GM12875 (cell line): ENCODE data around the gene INPP5F.

Source experiments
- H3K4me3 ChIP-seq: one replicate; pipeline ENCODE4 v1.5.1; 2011; ENCODE audit warnings: low read depth, low read length, control low read depth
- TF ChIP-seq, protein P1 (sequence below): IDR thresholded peaks from 2 replicates; pipeline ENCODE4 v1.5.1; 2011; ENCODE audit warnings: low read depth, mild to moderate bottlenecking, control low read depth, inconsistent platforms, low read length, moderate library complexity, borderline replicate concordance; ENCODE audit not compliant: insufficient read depth

The INPP5F gene

DNA sequence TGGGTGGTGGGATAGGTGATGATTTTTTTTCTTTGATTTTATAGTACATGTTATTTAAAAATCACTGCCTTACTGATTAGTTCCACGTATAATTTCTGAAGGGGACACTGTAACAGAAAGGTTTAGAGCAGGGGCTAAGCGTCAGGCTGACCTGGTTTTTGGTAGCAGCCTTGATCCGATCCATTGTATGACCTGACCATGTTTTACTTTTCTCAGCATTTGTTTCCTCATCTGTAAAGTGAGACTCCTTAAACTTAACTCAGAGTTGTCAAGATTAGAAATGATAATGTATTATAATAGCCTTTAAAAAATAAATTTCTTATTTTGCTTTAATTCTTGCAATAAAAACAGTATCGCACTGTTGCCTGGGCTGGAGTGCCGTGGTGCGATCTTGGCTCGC is 23.6 kb downstream of the INPP5F start:
- H3K4me3 ChIP-seq = no peak overlapping the region
- TF ChIP-seq, protein P1, sequence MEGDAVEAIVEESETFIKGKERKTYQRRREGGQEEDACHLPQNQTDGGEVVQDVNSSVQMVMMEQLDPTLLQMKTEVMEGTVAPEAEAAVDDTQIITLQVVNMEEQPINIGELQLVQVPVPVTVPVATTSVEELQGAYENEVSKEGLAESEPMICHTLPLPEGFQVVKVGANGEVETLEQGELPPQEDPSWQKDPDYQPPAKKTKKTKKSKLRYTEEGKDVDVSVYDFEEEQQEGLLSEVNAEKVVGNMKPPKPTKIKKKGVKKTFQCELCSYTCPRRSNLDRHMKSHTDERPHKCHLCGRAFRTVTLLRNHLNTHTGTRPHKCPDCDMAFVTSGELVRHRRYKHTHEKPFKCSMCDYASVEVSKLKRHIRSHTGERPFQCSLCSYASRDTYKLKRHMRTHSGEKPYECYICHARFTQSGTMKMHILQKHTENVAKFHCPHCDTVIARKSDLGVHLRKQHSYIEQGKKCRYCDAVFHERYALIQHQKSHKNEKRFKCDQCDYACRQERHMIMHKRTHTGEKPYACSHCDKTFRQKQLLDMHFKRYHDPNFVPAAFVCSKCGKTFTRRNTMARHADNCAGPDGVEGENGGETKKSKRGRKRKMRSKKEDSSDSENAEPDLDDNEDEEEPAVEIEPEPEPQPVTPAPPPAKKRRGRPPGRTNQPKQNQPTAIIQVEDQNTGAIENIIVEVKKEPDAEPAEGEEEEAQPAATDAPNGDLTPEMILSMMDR = no peak

DNA sequence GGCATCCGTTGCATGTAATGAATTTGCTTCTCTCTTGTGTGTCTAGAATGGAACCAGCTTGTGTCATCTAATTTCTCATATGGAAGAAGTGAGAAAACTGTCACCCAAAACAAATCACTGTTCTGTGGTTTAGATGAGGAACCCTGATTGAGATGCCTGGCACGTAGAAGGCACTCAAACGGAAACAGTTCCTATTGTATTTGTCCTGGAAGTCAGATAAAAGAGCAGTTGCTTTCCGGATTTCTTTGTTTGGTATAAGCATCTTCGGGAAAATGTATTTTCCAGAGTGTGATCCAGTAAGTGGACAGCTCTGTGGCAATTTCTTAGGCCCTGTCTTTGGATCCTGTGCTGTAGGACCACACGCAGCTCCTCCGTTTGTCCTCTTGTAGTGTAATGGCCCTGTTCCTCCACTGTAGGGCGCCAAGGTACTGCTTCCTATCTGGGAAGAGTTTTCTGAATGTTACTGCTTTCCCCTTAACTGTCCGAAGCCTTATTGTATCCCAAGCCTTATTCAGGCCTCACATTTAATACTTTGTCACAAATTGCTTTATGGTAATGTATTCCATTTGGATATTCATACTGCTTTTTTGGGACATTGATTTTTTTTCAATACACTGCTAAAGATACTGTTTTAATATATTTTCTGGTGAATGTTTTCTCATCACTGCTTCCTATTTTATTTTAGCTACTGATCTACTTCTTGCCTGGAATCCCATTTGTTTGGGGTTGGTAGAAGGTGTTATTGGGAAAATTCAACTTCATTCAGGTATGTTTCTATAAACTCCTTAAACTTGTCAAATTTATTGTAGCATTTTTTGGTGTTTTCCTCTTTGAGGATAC is 24.8 kb downstream of the INPP5F start:
- TF ChIP-seq, protein P1 = peak; percentile 90
- H3K4me3 ChIP-seq = no peak overlapping the region

DNA sequence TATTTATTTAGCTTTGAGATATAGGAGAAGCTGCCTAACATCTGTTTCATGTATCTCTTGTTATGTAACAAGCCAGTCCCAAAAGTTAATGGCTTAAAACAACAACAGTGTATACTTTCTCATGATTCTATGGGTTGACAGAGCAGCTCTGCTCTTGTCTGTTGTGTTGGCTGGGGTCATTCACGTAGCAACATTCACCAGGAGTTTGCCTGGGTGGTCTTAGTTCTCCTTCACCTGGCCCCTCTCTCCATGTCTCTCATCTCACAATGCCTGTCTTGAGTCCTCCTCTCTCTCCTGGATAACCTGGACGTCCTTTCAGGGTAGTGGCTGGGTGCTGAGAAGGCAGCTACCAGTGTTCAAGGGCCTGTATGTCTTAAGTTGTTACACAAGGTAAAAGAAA is 27.5 kb downstream of the INPP5F start:
- TF ChIP-seq, protein P1 = no peak
- H3K4me3 ChIP-seq = no peak overlapping the region

DNA sequence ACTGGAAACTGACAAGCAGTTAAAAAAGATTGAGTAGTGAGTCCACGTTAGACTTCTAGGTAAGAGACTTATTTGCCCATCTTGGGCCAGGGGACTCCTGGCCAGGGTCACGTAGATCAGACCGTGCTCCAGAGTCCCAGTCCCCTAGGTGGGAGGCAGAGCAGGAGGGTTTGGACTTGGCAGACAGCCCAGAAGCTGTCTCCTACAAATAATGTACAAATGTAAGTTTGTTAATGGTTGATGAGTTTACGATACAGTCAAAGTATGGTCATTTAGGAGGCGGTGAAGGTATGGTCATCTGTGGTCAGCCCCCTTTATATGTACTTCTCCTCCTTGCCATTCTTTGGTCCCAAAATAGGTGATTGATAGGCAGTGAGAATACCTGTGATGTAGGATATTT is 28.2 kb downstream of the INPP5F start:
- H3K4me3 ChIP-seq = no peak overlapping the region
- TF ChIP-seq, protein P1 = no peak

DNA sequence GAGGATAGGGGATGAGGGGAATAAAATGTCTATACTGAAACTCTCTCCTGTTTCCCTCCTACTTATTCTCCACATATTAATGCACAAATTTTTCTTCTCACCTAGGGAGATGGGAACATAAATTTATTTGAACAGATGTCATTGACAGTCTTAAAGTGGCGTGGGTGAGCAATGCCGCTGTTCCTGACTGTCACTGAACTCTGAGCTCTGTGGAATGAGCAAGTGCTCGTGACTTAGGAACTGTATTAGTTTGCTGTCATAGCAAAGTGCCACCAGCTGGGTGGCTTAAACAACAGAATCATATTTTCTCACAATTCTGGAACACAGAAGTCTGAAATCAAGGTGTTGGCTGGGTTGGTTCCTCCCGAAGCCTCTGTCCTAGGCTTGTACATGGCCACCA is 29.1 kb downstream of the INPP5F start:
- no peak overlapping the region for H3K4me3 ChIP-seq
- TF ChIP-seq, protein P1 = no peak

DNA sequence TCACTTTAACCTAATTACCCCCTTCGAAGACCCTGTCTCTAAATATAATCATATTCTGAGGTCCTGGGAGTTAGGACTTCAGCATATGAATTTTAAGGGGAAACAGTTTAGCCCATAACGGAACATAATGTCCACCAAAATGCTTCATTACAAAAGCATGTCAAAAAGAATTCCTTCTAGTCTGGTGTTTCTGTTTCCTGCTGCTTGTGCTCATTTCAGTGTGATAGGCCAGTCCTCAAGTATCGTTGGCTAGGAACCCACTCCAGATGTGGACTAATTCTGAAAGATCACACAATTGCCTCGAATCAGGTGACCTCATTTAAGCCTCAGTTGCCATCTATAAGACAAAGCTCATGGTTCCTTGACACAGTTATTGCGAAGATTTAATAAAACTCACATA is 29.6 kb downstream of the INPP5F start:
- H3K4me3 ChIP-seq = no peak overlapping the region
- TF ChIP-seq, protein P1 = no peak
